Endothelial cell (in vitro differentiated cells): ENCODE data around the gene KCNQ2. TPM values are rescaled to one million over a fixed set of nuclear protein-coding genes. Genes with fewer than 3 reads are reported as not detected.

ENCODE experiments used
- DNase-seq: peaks from one replicate; pipeline ENCODE4 v3.0.0; 2021; ENCODE audit warnings: low spot score
- H3K27ac Mint-ChIP-seq: one replicate; pipeline ENCODE4 v1.8.0; 2021; ENCODE audit warnings: mixed read lengths, inconsistent platforms; ENCODE audit not compliant: unreplicated experiment
- H3K27me3 Mint-ChIP-seq: one replicate; pipeline ENCODE4 v1.8.0; 2021; ENCODE audit warnings: mild to moderate bottlenecking, moderate library complexity, mixed read lengths, inconsistent platforms; ENCODE audit not compliant: unreplicated experiment
- H3K36me3 Mint-ChIP-seq: one replicate; pipeline ENCODE4 v1.8.0; 2021; ENCODE audit warnings: mild to moderate bottlenecking, low read depth, mixed read lengths, inconsistent platforms; ENCODE audit not compliant: unreplicated experiment
- H3K4me1 Mint-ChIP-seq: one replicate; pipeline ENCODE4 v1.8.0; 2021; ENCODE audit warnings: mild to moderate bottlenecking, mixed read lengths, inconsistent platforms; ENCODE audit not compliant: unreplicated experiment
- H3K4me3 Mint-ChIP-seq: one replicate; pipeline ENCODE4 v1.8.0; 2021; ENCODE audit warnings: mild to moderate bottlenecking, mixed read lengths, inconsistent platforms; ENCODE audit not compliant: unreplicated experiment
- H3K9me3 Mint-ChIP-seq: one replicate; pipeline ENCODE4 v1.8.0; 2021; ENCODE audit warnings: mixed read lengths, inconsistent platforms; ENCODE audit not compliant: unreplicated experiment
- total RNA-seq: library from RNA; stranded (reverse); fragmentation: NEBNext Ultra II Directional; extraction: Animal tissue kit (Norgen Biotek cat#: 25700); gene quantifications from one replicate; pipeline ENCODE4 v1.2.1, GENCODE V29; 2021; ENCODE audit not compliant: unreplicated experiment
- TF ChIP-seq, protein P1 (sequence below): fragments of 200-600 bp; sonication (generic); IDR thresholded peaks from one replicate; pipeline ENCODE4 v1.5.0; 2021; ENCODE audit warnings: antibody characterized with exemption; ENCODE audit not compliant: unreplicated experiment

The KCNQ2 gene
- total RNA-seq, 1 donor from 2014 or later, result 3.2 TPM

DNA sequence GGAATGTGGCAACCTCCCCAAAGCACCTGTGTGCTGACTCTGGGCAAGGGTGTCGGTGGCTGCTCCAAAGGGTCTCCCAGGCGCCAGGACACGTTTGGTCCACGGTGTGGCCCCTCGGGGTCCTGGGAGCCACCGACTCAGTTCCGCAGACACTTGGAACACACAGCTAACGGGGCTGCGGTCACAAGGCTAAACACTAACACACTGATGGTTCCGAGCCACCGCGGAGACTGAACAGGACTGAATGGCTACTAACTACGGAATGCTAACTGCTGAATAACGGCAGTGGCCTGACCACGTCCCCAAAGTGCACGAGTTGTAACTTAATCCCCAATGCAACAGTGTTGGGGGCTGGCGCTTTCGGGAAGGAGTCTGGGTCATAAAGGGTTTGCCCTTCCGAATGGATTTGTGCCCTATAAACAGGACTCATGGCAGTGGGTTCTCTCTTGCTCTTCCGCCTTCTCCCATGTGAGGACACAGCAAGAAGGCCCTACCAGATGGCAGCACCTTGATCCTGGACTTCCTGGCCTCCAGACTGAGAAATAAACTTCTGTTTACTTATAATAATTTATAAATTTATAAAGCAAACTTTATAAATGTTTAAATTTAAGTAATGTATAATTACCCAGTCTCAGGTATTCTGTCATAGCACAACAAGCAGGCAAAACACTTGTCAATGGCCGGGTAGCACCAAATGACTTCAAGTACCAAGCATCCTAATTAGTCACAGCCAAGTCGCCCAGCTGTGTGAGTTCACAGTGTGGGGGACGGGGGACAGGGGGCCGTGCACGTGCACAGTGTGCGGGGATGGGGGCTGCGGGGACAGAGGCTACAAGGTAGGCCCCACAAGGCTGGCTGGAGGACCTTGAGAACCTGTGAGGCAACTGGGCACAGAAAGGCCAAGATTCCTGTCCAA is 28.7 kb upstream of the KCNQ2 start:
- Mint-ChIP-seq H3K36me3 (peaks cover 3% of the 10 kb centered on the region), H3K4me3 (peak overlapping the region; percentile 77), H3K4me1 (peaks cover 2% of the 10 kb centered on the region), H3K27me3 (peaks cover 7% of the 10 kb centered on the region), H3K27ac (no peak overlapping the region), H3K9me3 (peaks cover 3% of the 10 kb centered on the region)
- TF ChIP-seq, protein P1, sequence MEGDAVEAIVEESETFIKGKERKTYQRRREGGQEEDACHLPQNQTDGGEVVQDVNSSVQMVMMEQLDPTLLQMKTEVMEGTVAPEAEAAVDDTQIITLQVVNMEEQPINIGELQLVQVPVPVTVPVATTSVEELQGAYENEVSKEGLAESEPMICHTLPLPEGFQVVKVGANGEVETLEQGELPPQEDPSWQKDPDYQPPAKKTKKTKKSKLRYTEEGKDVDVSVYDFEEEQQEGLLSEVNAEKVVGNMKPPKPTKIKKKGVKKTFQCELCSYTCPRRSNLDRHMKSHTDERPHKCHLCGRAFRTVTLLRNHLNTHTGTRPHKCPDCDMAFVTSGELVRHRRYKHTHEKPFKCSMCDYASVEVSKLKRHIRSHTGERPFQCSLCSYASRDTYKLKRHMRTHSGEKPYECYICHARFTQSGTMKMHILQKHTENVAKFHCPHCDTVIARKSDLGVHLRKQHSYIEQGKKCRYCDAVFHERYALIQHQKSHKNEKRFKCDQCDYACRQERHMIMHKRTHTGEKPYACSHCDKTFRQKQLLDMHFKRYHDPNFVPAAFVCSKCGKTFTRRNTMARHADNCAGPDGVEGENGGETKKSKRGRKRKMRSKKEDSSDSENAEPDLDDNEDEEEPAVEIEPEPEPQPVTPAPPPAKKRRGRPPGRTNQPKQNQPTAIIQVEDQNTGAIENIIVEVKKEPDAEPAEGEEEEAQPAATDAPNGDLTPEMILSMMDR, result no peak
- no peak for DNase-seq

DNA sequence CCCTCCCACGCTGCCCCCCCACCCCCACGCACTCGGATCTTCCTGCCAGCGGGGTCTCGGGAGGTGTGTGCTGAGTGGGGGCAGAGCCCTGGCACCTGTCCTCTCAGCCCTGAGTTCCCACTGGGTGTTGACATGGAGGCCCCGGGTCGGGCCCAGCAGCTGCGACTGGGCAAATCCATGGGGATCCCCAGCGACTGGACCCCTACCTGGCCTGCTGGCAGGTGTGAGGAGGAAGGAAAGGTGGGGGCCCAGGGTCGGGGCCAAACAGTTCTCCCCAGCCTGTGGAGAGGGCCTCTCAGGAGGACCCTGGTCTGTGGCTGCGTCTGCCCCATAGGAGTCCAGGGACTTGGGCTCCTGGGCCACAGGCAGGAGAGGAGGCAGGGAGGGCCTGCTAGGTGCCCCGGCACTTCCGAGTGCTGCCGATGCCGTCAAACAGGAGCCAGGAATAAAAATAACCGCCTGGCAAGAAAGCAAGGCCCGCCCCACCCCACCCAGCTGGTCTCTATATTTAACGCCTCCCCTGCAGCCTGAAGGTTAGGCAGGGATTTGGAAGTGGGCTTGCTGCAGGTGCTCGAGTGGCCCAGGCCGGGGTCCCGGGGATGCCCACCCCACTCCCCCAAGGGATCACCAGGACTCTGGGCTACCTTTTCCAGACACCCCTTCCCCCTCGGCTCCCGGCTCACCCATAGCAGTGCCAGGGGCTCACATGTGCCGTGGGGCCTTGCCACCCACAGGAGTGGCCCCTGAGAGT is 27.9 kb upstream of the KCNQ2 start:
- peaks cover 7% of the 10 kb centered on the region for H3K27me3 Mint-ChIP-seq
- peaks cover 2% of the 10 kb centered on the region for H3K4me1 Mint-ChIP-seq
- peaks cover 3% of the 10 kb centered on the region for H3K9me3 Mint-ChIP-seq
- DNase-seq, result no peak
- H3K27ac Mint-ChIP-seq, result no peak overlapping the region
- TF ChIP-seq, protein P1, result no peak
- H3K36me3 Mint-ChIP-seq, result peaks cover 3% of the 10 kb centered on the region
- H3K4me3 Mint-ChIP-seq, result no peak overlapping the region

DNA sequence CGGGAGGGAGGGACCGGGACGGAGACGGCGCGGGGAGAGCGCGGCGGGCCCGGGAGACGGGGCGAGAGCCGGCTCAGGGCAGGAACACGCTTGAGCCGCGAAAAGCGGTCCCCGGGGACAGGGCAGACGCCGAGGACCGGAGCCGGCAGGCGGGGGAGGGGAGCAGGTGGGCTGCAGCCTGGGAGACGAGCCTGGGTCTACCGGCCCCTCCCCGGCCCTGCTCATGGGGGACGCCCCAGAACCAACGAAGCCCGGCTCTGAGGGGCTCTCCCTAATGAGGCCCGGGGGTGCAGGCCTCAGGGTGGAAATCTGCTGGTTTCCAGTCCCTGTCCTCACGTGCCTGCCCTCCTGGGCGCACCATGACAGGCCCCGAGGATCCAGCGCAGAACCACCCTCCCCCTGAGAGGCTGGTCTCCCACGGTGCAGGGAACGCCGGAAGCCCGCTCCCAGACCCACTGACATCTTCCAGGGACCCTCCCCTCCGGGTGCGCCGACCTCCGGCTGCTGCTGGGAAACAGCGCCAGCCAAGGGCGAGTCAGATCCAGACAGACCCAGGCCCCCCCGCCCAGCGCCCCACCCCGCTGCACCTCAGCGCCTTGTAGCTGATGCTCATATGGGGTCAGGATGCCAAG is 27.0 kb upstream of the KCNQ2 start:
- Mint-ChIP-seq H3K27me3 (peaks cover 7% of the 10 kb centered on the region), H3K4me1 (peaks cover 2% of the 10 kb centered on the region), H3K9me3 (peaks cover 3% of the 10 kb centered on the region), H3K27ac (no peak overlapping the region), H3K4me3 (no peak overlapping the region), H3K36me3 (no peaks in the 10 kb centered on the region)
- DNase-seq, result no peak
- TF ChIP-seq, protein P1, result no peak

DNA sequence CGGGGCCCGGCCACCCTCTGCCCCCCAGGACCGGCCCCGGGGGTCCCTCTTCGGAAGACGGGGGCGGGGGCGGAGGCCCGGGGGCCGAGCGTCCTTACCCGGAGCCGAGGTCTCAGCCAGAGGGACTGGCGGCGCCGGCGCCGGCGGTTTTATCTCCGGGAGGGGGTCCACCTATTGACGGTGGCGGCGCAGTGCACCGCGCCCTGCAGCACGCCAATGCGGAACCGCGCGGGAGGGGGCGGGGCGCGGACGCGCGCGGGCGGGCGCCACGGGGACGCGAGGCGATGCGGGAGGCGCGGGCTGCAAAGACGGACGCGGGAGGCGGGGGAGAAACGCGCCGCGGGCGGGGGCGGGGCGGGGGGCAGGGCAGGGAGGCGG is 26.5 kb upstream of the KCNQ2 start, which contains the start of gene EEF1A2:
EEF1A2 (minus strand) TSS at position 124 of the 378 bp plus-strand sequence. CDS start 1,320 bp downstream, outside the sequence.
- no peaks in the 10 kb centered on the region for H3K36me3 Mint-ChIP-seq
- peaks cover 7% of the 10 kb centered on the region for H3K27me3 Mint-ChIP-seq
- H3K4me1 Mint-ChIP-seq, result peaks cover 2% of the 10 kb centered on the region
- no peak for DNase-seq
- no peak within 1 kb of the TSS for H3K4me3 Mint-ChIP-seq
- TF ChIP-seq, protein P1, result no peak
- H3K27ac Mint-ChIP-seq, result no peak within 1 kb of the TSS
- peaks cover under 1% of the 10 kb centered on the region for H3K9me3 Mint-ChIP-seq
